OCI-LY7 (cell line): ENCODE results near the gene GPRIN2. TPM values are rescaled to one million over a fixed set of nuclear protein-coding genes. Genes with fewer than 3 reads are reported as not detected.

ENCODE experiments used
- BruUV-seq: library from RNA; stranded (reverse); fragments of 400-500 nt; replicated peaks from 2 replicates; lab custom pipeline; 2021; lab: Mats Ljungman, UMichigan
- CTCF ChIA-PET: fragments of 300-600 bp; sonication (Branson Sonifier 250); formaldehyde crosslinking; loops from one replicate; lab custom pipeline; 2022; ENCODE audit warnings: antibody characterized with exemption; ENCODE audit not compliant: unreplicated experiment; lab: Charles Lee
- POLR2A ChIA-PET: fragments of 300-600 bp; sonication (Branson Sonifier 250); formaldehyde crosslinking; loops from one replicate; lab custom pipeline; 2022; ENCODE audit warnings: antibody characterized with exemption; lab: Charles Lee
- DNase-seq: peaks from one replicate; pipeline ENCODE4 v3.0.0-alpha.2; 2015; ENCODE audit warnings: low spot score
- H2AFZ ChIP-seq: fragments of 200-600 bp; sonication (generic), shearing (Covaris generic); 2 replicates; pipeline ENCODE4 v1.6.1; 2014; ENCODE audit warnings: mild to moderate bottlenecking, antibody characterized with exemption, low read length, moderate library complexity
- H3K27ac ChIP-seq: fragments of 200-600 bp; sonication (generic); 2 replicates; pipeline ENCODE4 v1.5.1; 2014; ENCODE audit warnings: mixed run types, low read depth, mild to moderate bottlenecking, moderate library complexity, low read length, inconsistent platforms; ENCODE audit not compliant: poor library complexity, severe bottlenecking
- H3K36me3 ChIP-seq: fragments of 200-600 bp; sonication (generic); 2 replicates; pipeline ENCODE4 v1.6.1; 2014; ENCODE audit warnings: mild to moderate bottlenecking, antibody characterized with exemption, low read length, moderate library complexity, mixed read lengths; ENCODE audit not compliant: insufficient read depth
- H3K4me1 ChIP-seq: fragments of 200-600 bp; sonication (generic); 2 replicates; pipeline ENCODE4 v1.5.1; 2014; ENCODE audit warnings: mild to moderate bottlenecking, low read length; ENCODE audit not compliant: insufficient read depth, poor library complexity, severe bottlenecking
- H3K4me2 ChIP-seq: fragments of 200-600 bp; sonication (generic); 2 replicates; pipeline ENCODE4 v1.6.1; 2014; ENCODE audit warnings: mild to moderate bottlenecking, low read length
- H3K4me3 ChIP-seq: fragments of 200-600 bp; sonication (generic); 2 replicates; pipeline ENCODE4 v1.5.1; 2014; ENCODE audit warnings: mild to moderate bottlenecking, low read depth, low read length; ENCODE audit not compliant: poor library complexity, severe bottlenecking
- H3K79me2 ChIP-seq: fragments of 200-600 bp; sonication (generic); 2 replicates; pipeline ENCODE4 v1.6.1; 2016; ENCODE audit warnings: low read depth, mild to moderate bottlenecking, low read length, moderate library complexity, mixed read lengths; ENCODE audit not compliant: insufficient read depth
- H3K9me2 ChIP-seq: fragments of 200-600 bp; sonication (generic); 2 replicates; pipeline ENCODE4 v1.6.1; 2016; ENCODE audit warnings: mild to moderate bottlenecking, low read length, mixed read lengths; ENCODE audit not compliant: insufficient read depth
- H3K9me3 ChIP-seq: fragments of 200-600 bp; sonication (generic); 2 replicates; pipeline ENCODE4 v1.6.1; 2014; ENCODE audit warnings: mild to moderate bottlenecking, mixed run types, low read length, mixed read lengths
- H4K20me1 ChIP-seq: fragments of 200-600 bp; sonication (generic); 2 replicates; pipeline ENCODE4 v1.6.1; 2014; ENCODE audit warnings: mild to moderate bottlenecking, antibody characterized with exemption, low read length, moderate library complexity, mixed read lengths; ENCODE audit not compliant: insufficient read depth
- CTCF ChIP-seq: fragments of 200-600 bp; sonication (generic); conservative IDR thresholded peaks from 2 replicates; pipeline ENCODE4 v1.5.1; 2014; ENCODE audit warnings: mild to moderate bottlenecking, antibody characterized with exemption, low read length, moderate library complexity, mixed read lengths
- EZH2phosphoT487 ChIP-seq: fragments of 200-600 bp; sonication (generic); IDR thresholded peaks from 2 replicates; pipeline ENCODE4 v1.6.1; 2018; ENCODE audit warnings: low read depth, borderline replicate concordance, mild to moderate bottlenecking, mixed run types, antibody characterized with exemption, low read length, moderate library complexity, mixed read lengths
- intact Hi-C: fragments of 100-400 bp; cut with micrococcal nuclease; formaldehyde crosslinking; loops from one replicate; pipeline ENCODE4 v1.10.0; 2022; ENCODE audit not compliant: unreplicated experiment
- total RNA-seq, 2 experiments: library from RNA; depleted of rRNA in 1 of 2; stranded (reverse); fragments of >200 nt in 1 of 2; shearing (Covaris generic) in 1 of 2; gene quantifications; 2 replicates each; pipeline ENCODE4 v1.2.3, GENCODE V29; 2014 to 2022

The GPRIN2 gene
- total RNA-seq, 2 experiments from 2014 or later = not detected

- Histone ChIP-seq H3K9me2 (no peaks in the 10 kb centered on the region), H3K27ac (no peak overlapping the region), H3K9me3 (peaks cover 8% of the 10 kb centered on the region), H3K36me3 (no peaks in the 10 kb centered on the region), H4K20me1 (no peaks in the 10 kb centered on the region), H3K79me2 (no peaks in the 10 kb centered on the region), H3K4me2 (no peak overlapping the region), H3K4me3 (no peak overlapping the region), H3K4me1 (no peaks in the 10 kb centered on the region), H2AFZ (no peak overlapping the region)
- intact Hi-C loops = no loop called here
- POLR2A ChIA-PET = no interaction called here
- CTCF ChIA-PET = no interaction called here
- no peak for DNase-seq
- no TSS peak for BruUV-seq
- no peak for TF ChIP-seq CTCF
- no peak for TF ChIP-seq EZH2phosphoT487
Measured at GRCh38 chr10:46528171-46528671, 28.2 kb downstream of the GPRIN2 start.

DNA sequence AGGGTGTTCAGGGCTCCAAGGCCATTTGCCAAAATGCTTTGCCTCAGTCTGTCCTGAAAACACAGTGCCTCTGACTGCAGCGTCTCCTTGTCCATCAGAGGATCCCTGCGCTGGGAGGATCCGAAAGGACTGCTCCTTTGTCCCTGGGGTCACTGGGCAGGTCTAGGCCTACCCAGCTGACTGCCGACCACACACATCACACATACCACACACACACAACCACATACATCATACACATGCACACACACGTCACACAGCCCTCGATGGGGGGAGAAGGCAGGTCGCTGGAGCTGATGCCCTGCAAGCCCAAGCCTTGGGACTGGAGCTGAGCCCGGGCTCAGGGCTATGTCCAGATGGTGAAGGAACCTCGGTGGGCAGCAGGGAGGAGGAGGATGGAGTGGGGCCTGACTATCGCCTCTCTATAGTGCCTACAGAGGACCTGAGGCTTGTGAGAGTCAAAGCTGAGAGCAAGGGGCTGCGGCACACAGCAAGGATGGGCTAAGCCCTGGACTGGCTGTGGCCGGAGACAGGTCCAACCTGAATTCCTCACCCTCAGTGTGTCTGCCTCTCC is 29.1 kb downstream of the GPRIN2 start:
- ChIA-PET POLR2A (no interaction called here), CTCF (no interaction called here)
- no peak overlapping the region for H3K4me2 ChIP-seq
- no peaks in the 10 kb centered on the region for H3K9me2 ChIP-seq
- BruUV-seq = no TSS peak
- no peak overlapping the region for H2AFZ ChIP-seq
- intact Hi-C loops = no loop called here
- DNase-seq = no peak
- TF ChIP-seq EZH2phosphoT487 = no peak
- H3K4me3 ChIP-seq = no peak overlapping the region
- no peak overlapping the region for H3K27ac ChIP-seq
- H3K36me3 ChIP-seq = no peaks in the 10 kb centered on the region
- H3K79me2 ChIP-seq = no peaks in the 10 kb centered on the region
- peaks cover 8% of the 10 kb centered on the region for H3K9me3 ChIP-seq
- H3K4me1 ChIP-seq = no peaks in the 10 kb centered on the region
- H4K20me1 ChIP-seq = no peaks in the 10 kb centered on the region

- intact Hi-C loops = no loop called here
- Histone ChIP-seq H3K36me3 (no peaks in the 10 kb centered on the region), H4K20me1 (no peaks in the 10 kb centered on the region), H3K27ac (no peak overlapping the region), H2AFZ (no peak overlapping the region), H3K4me3 (no peak overlapping the region), H3K4me1 (no peaks in the 10 kb centered on the region), H3K79me2 (no peaks in the 10 kb centered on the region), H3K9me2 (no peaks in the 10 kb centered on the region), H3K9me3 (peaks cover 8% of the 10 kb centered on the region), H3K4me2 (no peak overlapping the region)
- BruUV-seq = no TSS peak
- CTCF ChIA-PET = no interaction called here
- DNase-seq = no peak
- POLR2A ChIA-PET = no interaction called here
- no peak for TF ChIP-seq CTCF
- no peak for TF ChIP-seq EZH2phosphoT487
Measured at GRCh38 chr10:46526682-46527038, 29.8 kb downstream of the GPRIN2 start.
